IMR-90 (cell line): ENCODE results near the gene STAT5B.

Source experiments
- CEBPB ChIP-seq: IDR thresholded peaks from 2 replicates; pipeline ENCODE4 v1.6.1; 2012; ENCODE audit warnings: low read depth, low read length, improper control_type of control experiment
- ELK1 ChIP-seq: fragments of 150-350 bp; IDR thresholded peaks from 2 replicates; pipeline ENCODE4 v1.6.1; 2016; ENCODE audit warnings: low read depth, mild to moderate bottlenecking, low read length, moderate library complexity, borderline replicate concordance
- POLR2A ChIP-seq: IDR thresholded peaks from 2 replicates; pipeline ENCODE4 v1.6.1; 2012; ENCODE audit warnings: mild to moderate bottlenecking, low read depth, low read length
- RAD21 ChIP-seq: IDR thresholded peaks from 2 replicates; pipeline ENCODE4 v1.6.1; 2012; ENCODE audit warnings: low read length, improper control_type of control experiment
- TF ChIP-seq, protein P1 (sequence below): conservative IDR thresholded peaks from 2 replicates; pipeline ENCODE4 v1.5.1; 2012; ENCODE audit warnings: mild to moderate bottlenecking, low read depth, low read length, improper control_type of control experiment

- no peak for TF ChIP-seq CEBPB
- TF ChIP-seq POLR2A = no peak
- TF ChIP-seq, protein P1, sequence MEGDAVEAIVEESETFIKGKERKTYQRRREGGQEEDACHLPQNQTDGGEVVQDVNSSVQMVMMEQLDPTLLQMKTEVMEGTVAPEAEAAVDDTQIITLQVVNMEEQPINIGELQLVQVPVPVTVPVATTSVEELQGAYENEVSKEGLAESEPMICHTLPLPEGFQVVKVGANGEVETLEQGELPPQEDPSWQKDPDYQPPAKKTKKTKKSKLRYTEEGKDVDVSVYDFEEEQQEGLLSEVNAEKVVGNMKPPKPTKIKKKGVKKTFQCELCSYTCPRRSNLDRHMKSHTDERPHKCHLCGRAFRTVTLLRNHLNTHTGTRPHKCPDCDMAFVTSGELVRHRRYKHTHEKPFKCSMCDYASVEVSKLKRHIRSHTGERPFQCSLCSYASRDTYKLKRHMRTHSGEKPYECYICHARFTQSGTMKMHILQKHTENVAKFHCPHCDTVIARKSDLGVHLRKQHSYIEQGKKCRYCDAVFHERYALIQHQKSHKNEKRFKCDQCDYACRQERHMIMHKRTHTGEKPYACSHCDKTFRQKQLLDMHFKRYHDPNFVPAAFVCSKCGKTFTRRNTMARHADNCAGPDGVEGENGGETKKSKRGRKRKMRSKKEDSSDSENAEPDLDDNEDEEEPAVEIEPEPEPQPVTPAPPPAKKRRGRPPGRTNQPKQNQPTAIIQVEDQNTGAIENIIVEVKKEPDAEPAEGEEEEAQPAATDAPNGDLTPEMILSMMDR = peak; percentile 34; the same call in 1 of the 2 replicates
- TF ChIP-seq RAD21 = peak; percentile 40
- no peak for TF ChIP-seq ELK1
Observed at GRCh38 chr17:42246515-42246914, 29.7 kb downstream of the STAT5B start.
